HepG2 (cell line): ENCODE results near the gene LCAT. TPM values are rescaled to one million over a fixed set of nuclear protein-coding genes. Genes with fewer than 3 reads are reported as not detected.

Experiments
- GABPA ChIP-seq, 2 experiments: IDR thresholded peaks; 2 replicates each; pipeline ENCODE4 v1.6.1; 2011 to 2016; ENCODE audit warnings: low read depth in 2 of 2, low read length in 1 of 2, missing biosample characterization in 1 of 2, missing genetic modification characterization in 1 of 2
- KIAA2018 ChIP-seq: sonication (generic); formaldehyde crosslinking; IDR thresholded peaks from 2 replicates; pipeline ENCODE4 v1.5.0; 2020; ENCODE audit warnings: mild to moderate bottlenecking, missing genetic modification reagents, borderline replicate concordance
- POLR2A ChIP-seq, 2 experiments: IDR thresholded peaks; 2 replicates each; pipeline ENCODE4 v1.6.1; 2011; ENCODE audit warnings: low read depth in 2 of 2, low read length in 2 of 2, mild to moderate bottlenecking in 1 of 2, moderate library complexity in 1 of 2; ENCODE audit not compliant: insufficient read depth in 1 of 2
- POLR2G ChIP-seq: fragments of 200-400 bp; formaldehyde crosslinking; IDR thresholded peaks from 2 replicates; pipeline ENCODE4 v1.6.1; 2018; ENCODE audit warnings: mild to moderate bottlenecking, low read depth, low read length, moderate library complexity
- THAP11 ChIP-seq: IDR thresholded peaks from 2 replicates; pipeline ENCODE4 v1.6.1; 2016; ENCODE audit warnings: missing biosample characterization, missing genetic modification reagents
- ZBTB33 ChIP-seq: sonication (generic); formaldehyde crosslinking; IDR thresholded peaks from 2 replicates; pipeline ENCODE4 v1.4.0; 2020; ENCODE audit warnings: missing genetic modification reagents
- ZKSCAN8 ChIP-seq: IDR thresholded peaks from 2 replicates; pipeline ENCODE4 v1.6.1; 2016; ENCODE audit warnings: borderline replicate concordance, missing genetic modification reagents, missing compliant biosample characterization
- ZNF687 ChIP-seq: sonication (generic); formaldehyde crosslinking; IDR thresholded peaks from 2 replicates; pipeline ENCODE4 v1.5.1; 2020; ENCODE audit warnings: mild to moderate bottlenecking, missing genetic modification reagents, moderate library complexity
- ZNF891 ChIP-seq: sonication (generic); formaldehyde crosslinking; IDR thresholded peaks from 2 replicates; pipeline ENCODE4 v1.5.0; 2020; ENCODE audit warnings: mild to moderate bottlenecking, missing genetic modification reagents
- ZXDC ChIP-seq: sonication (generic); formaldehyde crosslinking; IDR thresholded peaks from 2 replicates; pipeline ENCODE4 v1.5.0; 2020; ENCODE audit warnings: mild to moderate bottlenecking, missing genetic modification reagents
- polyA plus RNA-seq, 8 experiments: library from polyadenylated mRNA; depleted of rRNA in 3 of 8; stranded (reverse) in 7 of 8; unstranded in 1 of 8; fragments of >200 nt; fragmentation: Illumina TruSeq in 4 of 8; extraction: Trizol in 4 of 8; gene quantifications; 2 replicates each; pipeline versions ENCODE4 v1.2.1 to v1.2.3, GENCODE V29; 2011 to 2016; ENCODE audit warnings: low read depth in 4 of 8, missing spikeins in 1 of 8, mixed read lengths in 1 of 8; ENCODE audit not compliant: insufficient read depth in 1 of 8
- total RNA-seq, 5 experiments: library from RNA; depleted of rRNA; stranded (reverse); fragments of >200 nt; fragmentation: Illumina TruSeq; extraction: Trizol; gene quantifications; 2 replicates each; pipeline ENCODE4 v1.2.3, GENCODE V29; 2016; ENCODE audit warnings: low read depth in 1 of 5

The LCAT gene
- total and polyA plus RNA-seq, 2 of the 13 experiments (the other 11 are each of a cell fraction or from before 2014, with no cell fraction given), result 36.1 to 38.9 TPM

GRCh38 chr16:67987460-67988160 is 43.7 kb upstream of the LCAT start (continued):
- TF ChIP-seq ZXDC (no peak), THAP11 (CRISPR knock-in tag) (0 out of 2 replicates have a peak, but pooled peaks have one; percentile 22), GABPA (IDR thresholded peaks at IDR 0.05; ENCODE audit: low read depth, low read length) (no peak), GABPA (CRISPR knock-in tag; IDR thresholded peaks at IDR 0.05; ENCODE audit: low read depth) (peak; percentile 40; the same call in 1 of the 2 replicates), POLR2A (IDR thresholded peaks at IDR 0.05; ENCODE audit: insufficient read depth in 1 of 2, low read depth in 2 of 2, low read length in 2 of 2) (peak; percentile 40 to 48; a peak in 2 of 4 replicates), POLR2G (peak; percentile 30; the same call in 1 of the 2 replicates), ZNF891 (CRISPR knock-in tag) (peak; percentile 34; the same call in 1 of the 2 replicates), ZBTB33 (CRISPR knock-in tag) (no peak), KIAA2018 (CRISPR knock-in tag) (no peak), ZNF687 (peak; percentile 66), ZKSCAN8 (CRISPR knock-in tag) (0 out of 2 replicates have a peak, but pooled peaks have one; percentile 28)
